ENCODE results near the gene S1PR4.

GRCh38 chr19:3142781-3143337 is 35.7 kb upstream of the S1PR4 start:
- TF ChIP-seq CTCF (IDR thresholded peaks at IDR 0.05; ENCODE audit: low read depth, low read length) (no peak), POLR2A (IDR thresholded peaks at IDR 0.05; ENCODE audit: extremely low read depth, insufficient read length) (no peak), MYC (IDR thresholded peaks at IDR 0.05; ENCODE audit: low read depth, low read length) (no peak)
- TF ChIP-seq, protein P1, sequence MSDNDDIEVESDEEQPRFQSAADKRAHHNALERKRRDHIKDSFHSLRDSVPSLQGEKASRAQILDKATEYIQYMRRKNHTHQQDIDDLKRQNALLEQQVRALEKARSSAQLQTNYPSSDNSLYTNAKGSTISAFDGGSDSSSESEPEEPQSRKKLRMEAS (IDR thresholded peaks at IDR 0.05; ENCODE audit: low read depth, low read length), result no peak

All from NB4 (cell line).